ENCODE data around the gene PCDH10. TPM values are rescaled to one million over a fixed set of nuclear protein-coding genes. Genes with fewer than 3 reads are reported as not detected.

The PCDH10 gene
- total and polyA plus RNA-seq, 2 of the 8 experiments (the other 6 are each of a cell fraction or from before 2014, with no cell fraction given) = 2.2 to 10.0 TPM

DNA sequence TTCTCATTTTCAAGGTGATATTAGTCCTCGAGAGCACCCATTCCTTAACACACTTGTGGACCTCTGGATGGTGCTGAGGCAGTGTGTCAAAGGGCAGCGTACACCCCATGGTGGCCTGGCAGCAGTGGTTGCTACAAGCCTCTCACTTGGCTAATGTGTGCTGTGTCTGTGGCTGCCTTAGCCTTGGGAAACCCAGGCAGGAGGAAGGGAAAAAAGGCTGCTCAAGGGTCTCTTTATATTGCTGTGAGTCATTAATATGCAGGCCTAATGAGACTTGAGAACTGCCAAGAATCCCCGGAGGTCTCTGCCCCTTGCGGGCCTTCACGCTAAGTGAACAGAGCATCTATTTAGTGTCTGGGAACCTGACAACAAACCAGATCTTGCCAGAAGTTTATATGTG, 7.0 kb downstream of the PCDH10 start:
- ChIA-PET CTCF (ENCODE audit: partially characterized antibody) (no interaction called here), POLR2A (ENCODE audit: partially characterized antibody) (no interaction called here)
- DNase-seq (ENCODE audit: low read depth in 1 of 2, low spot score in 2 of 2) (no peak), FAIRE-seq (no peak)
- peaks cover 3 to 7% (median 5%) of the 10 kb centered on the region in 4 experiments; a peak in 6 of 7 replicates for H3K4me1 ChIP-seq (replicated peaks in 1 of 4; ENCODE audit: control insufficient read depth in 3 of 4, insufficient read depth in 4 of 4, low read length in 3 of 4)
- no peak overlapping the region for H2BK120ac ChIP-seq (replicated peaks; ENCODE audit: low read depth, low read length)
- no peak overlapping the region for H3K56ac ChIP-seq (replicated peaks; ENCODE audit: insufficient read length, low read depth, low read length)
- WGBS, 2 experiments (ENCODE audit: extremely low coverage in 1 of 2, insufficient coverage in 1 of 2, insufficient read length in 1 of 2, insufficient replicate concordance in 2 of 2, low coverage in 1 of 2, low lambda C conversion rate in 2 of 2, missing lambda C conversion rate in 1 of 2) = 92% methylated on average over 5 of the region's 5 CpGs; no CpG with 5 or more reads in 1 of the 2 experiments
- H4K91ac ChIP-seq (replicated peaks; ENCODE audit: insufficient read length, low read length) = no peak overlapping the region
- peaks cover 21 to 28% (median 24%) of the 10 kb centered on the region in 4 experiments; a peak in 6 of 7 replicates for H3K27me3 ChIP-seq (replicated peaks in 1 of 4; ENCODE audit: control insufficient read depth in 3 of 4, extremely low read depth in 1 of 4, insufficient read depth in 3 of 4, low read length in 3 of 4)
- no peak overlapping the region for H2BK20ac ChIP-seq (ENCODE audit: low read length)
- no peak overlapping the region for H2BK15ac ChIP-seq (ENCODE audit: low read length)
- no peaks in the 10 kb centered on the region; a peak in 1 of 8 replicates for H3K36me3 ChIP-seq (ENCODE audit: control insufficient read depth in 2 of 4, insufficient read depth in 4 of 4, low read length in 3 of 4)
- H3K27ac ChIP-seq (ENCODE audit: low read depth, low read length) = no peak overlapping the region
- H2AFZ ChIP-seq (ENCODE audit: low read length) = no peak overlapping the region; the same call in 1 of the 2 replicates
- H4K5ac ChIP-seq (ENCODE audit: insufficient read length, low read depth, low read length) = no peak overlapping the region
- no peak overlapping the region for H3K4ac ChIP-seq (replicated peaks; ENCODE audit: insufficient read length, low read depth, low read length)
- H3K4me3 ChIP-seq (ENCODE audit: extremely low read depth in 1 of 4, insufficient read depth in 2 of 4, low read depth in 3 of 4, low read length in 4 of 4) = no peak overlapping the region
- H3K14ac ChIP-seq (ENCODE audit: insufficient read length) = no peak overlapping the region
- no peak overlapping the region for H3K18ac ChIP-seq (ENCODE audit: extremely low read depth, low read length)
- no peak overlapping the region for H2AK5ac ChIP-seq (ENCODE audit: low read depth, low read length)
- no peak overlapping the region for H3K9ac ChIP-seq (replicated peaks in 1 of 4; ENCODE audit: extremely low read depth in 1 of 4, low read depth in 3 of 4, low read length in 3 of 4)
- H4K20me1 ChIP-seq (replicated peaks in 1 of 2; ENCODE audit: control insufficient read depth in 1 of 2, insufficient read depth in 2 of 2, low read length in 2 of 2) = peaks cover 0 to 3% of the 10 kb centered on the region in 2 experiments
- no peak overlapping the region for H4K8ac ChIP-seq (ENCODE audit: extremely low read depth, insufficient read depth, low read length)
- H3K79me1 ChIP-seq (ENCODE audit: low read depth, low read length) = no peaks in the 10 kb centered on the region
- H2BK5ac ChIP-seq (ENCODE audit: low read depth, low read length) = no peak overlapping the region
- no peak overlapping the region for H3K4me2 ChIP-seq (ENCODE audit: insufficient read depth in 1 of 2, low read depth in 2 of 2, low read length in 2 of 2)
- no peak overlapping the region for H2BK12ac ChIP-seq (ENCODE audit: low read depth, low read length)
- H3K23me2 ChIP-seq (ENCODE audit: low read depth, low read length) = peaks cover 20% of the 10 kb centered on the region
- no peak overlapping the region for H3K23ac ChIP-seq (ENCODE audit: insufficient read length)
- H3K9me3 ChIP-seq (ENCODE audit: insufficient read depth in 2 of 2, low read depth in 1 of 2, low read length in 1 of 2) = no peaks in the 10 kb centered on the region
- no peaks in the 10 kb centered on the region for H3K79me2 ChIP-seq (ENCODE audit: control insufficient read depth in 1 of 2, insufficient read depth in 2 of 2, low read length in 2 of 2)
- no peak for TF ChIP-seq BCL11A (IDR thresholded peaks at IDR 0.05; ENCODE audit: low read depth in 2 of 2, low read length in 2 of 2)
- TF ChIP-seq RBBP5 (IDR thresholded peaks at IDR 0.05; ENCODE audit: borderline replicate concordance, low read depth, low read length) = no peak
- TF ChIP-seq CREB1 (IDR thresholded peaks at IDR 0.05) = no peak
- TF ChIP-seq FOSL1 (IDR thresholded peaks at IDR 0.05; ENCODE audit: insufficient read depth, low read depth, low read length) = no peak
- TF ChIP-seq KDM4A (IDR thresholded peaks at IDR 0.05; ENCODE audit: low read depth, low read length, severe bottlenecking) = no peak
- no peak for TF ChIP-seq GABPA (IDR thresholded peaks at IDR 0.05; ENCODE audit: borderline replicate concordance, insufficient read depth, low read length)
- TF ChIP-seq SP2 (IDR thresholded peaks at IDR 0.05; ENCODE audit: low read length) = no peak
- TF ChIP-seq MAFK (IDR thresholded peaks at IDR 0.05; ENCODE audit: low read depth, low read length) = no peak
- TF ChIP-seq, protein P1, sequence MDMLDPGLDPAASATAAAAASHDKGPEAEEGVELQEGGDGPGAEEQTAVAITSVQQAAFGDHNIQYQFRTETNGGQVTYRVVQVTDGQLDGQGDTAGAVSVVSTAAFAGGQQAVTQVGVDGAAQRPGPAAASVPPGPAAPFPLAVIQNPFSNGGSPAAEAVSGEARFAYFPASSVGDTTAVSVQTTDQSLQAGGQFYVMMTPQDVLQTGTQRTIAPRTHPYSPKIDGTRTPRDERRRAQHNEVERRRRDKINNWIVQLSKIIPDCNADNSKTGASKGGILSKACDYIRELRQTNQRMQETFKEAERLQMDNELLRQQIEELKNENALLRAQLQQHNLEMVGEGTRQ (IDR thresholded peaks at IDR 0.05; ENCODE audit: low read length) = no peak
- no peak for TF ChIP-seq NANOG (IDR thresholded peaks at IDR 0.05; ENCODE audit: insufficient read depth, low read depth, low read length, poor library complexity, severe bottlenecking)
- TF ChIP-seq, protein P2, sequence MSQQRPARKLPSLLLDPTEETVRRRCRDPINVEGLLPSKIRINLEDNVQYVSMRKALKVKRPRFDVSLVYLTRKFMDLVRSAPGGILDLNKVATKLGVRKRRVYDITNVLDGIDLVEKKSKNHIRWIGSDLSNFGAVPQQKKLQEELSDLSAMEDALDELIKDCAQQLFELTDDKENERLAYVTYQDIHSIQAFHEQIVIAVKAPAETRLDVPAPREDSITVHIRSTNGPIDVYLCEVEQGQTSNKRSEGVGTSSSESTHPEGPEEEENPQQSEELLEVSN (IDR thresholded peaks at IDR 0.05) = no peak
- no peak for TF ChIP-seq SRF (IDR thresholded peaks at IDR 0.05; ENCODE audit: low read depth, low read length)
- no peak for TF ChIP-seq BACH1 (IDR thresholded peaks at IDR 0.05; ENCODE audit: low read length)

Measured in H1 (cell line).